Progenitor cell of endocrine pancreas (in vitro differentiated cells): ENCODE measurements around the gene MAGEF1. TPM values are rescaled to one million over a fixed set of nuclear protein-coding genes. Genes with fewer than 3 reads are reported as not detected.

Experiments used
- DNase-seq: peaks from one replicate; pipeline ENCODE4 v3.0.0; 2021; ENCODE audit warnings: low spot score; ENCODE audit not compliant: unreplicated experiment
- H3K27ac Mint-ChIP-seq: 2 replicates; pipeline ENCODE4 v1.8.0; 2021; ENCODE audit warnings: mild to moderate bottlenecking, moderate library complexity, mixed read lengths
- H3K27me3 Mint-ChIP-seq: 2 replicates; pipeline ENCODE4 v1.8.0; 2021; ENCODE audit warnings: mixed read lengths
- H3K36me3 Mint-ChIP-seq: 2 replicates; pipeline ENCODE4 v1.8.0; 2022; ENCODE audit warnings: mixed read lengths; ENCODE audit not compliant: insufficient read depth
- H3K4me1 Mint-ChIP-seq: 2 replicates; pipeline ENCODE4 v1.8.0; 2021; ENCODE audit warnings: low read depth, mixed read lengths
- H3K4me3 Mint-ChIP-seq: 2 replicates; pipeline ENCODE4 v1.8.0; 2021; ENCODE audit warnings: low read depth, mild to moderate bottlenecking, moderate library complexity, mixed read lengths
- H3K9me3 Mint-ChIP-seq: 2 replicates; pipeline ENCODE4 v1.8.0; 2021; ENCODE audit warnings: low read depth, mixed read lengths
- total RNA-seq: library from RNA; stranded (reverse); gene quantifications from 2 replicates; pipeline ENCODE4 v1.2.1, GENCODE V29; 2021
- TF ChIP-seq, protein P1 (sequence below): fragments of 200-600 bp; sonication (generic); IDR thresholded peaks from one replicate; pipeline ENCODE4 v1.5.0; 2021; ENCODE audit warnings: antibody characterized with exemption, mild to moderate bottlenecking; ENCODE audit not compliant: unreplicated experiment

Gene MAGEF1
- total RNA-seq, 1 donor from 2014 or later = 62.7 TPM

DNA sequence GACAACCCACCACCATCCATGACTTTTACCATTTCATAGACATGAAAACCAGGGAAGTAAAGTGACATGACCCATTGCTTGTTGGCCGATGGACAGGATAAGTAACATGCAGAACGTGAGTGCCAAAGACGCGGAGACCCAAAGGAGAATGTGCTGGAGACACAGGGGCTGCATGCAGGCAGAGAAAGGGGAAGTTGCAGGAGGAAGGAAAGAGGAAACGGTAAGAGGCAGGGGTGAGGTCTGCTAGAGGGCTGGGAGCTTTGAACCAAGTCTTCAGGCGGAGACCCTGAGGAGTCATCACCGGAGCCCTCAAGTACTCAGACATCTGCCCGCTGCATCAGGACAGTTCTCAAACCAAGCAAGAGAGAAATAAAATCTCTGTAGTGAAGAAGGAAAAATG is 34.9 kb downstream of the MAGEF1 start:
- H3K4me3 Mint-ChIP-seq = no peak overlapping the region
- peaks cover 16% of the 10 kb centered on the region for H3K4me1 Mint-ChIP-seq
- no peaks in the 10 kb centered on the region for H3K9me3 Mint-ChIP-seq
- TF ChIP-seq, protein P1, sequence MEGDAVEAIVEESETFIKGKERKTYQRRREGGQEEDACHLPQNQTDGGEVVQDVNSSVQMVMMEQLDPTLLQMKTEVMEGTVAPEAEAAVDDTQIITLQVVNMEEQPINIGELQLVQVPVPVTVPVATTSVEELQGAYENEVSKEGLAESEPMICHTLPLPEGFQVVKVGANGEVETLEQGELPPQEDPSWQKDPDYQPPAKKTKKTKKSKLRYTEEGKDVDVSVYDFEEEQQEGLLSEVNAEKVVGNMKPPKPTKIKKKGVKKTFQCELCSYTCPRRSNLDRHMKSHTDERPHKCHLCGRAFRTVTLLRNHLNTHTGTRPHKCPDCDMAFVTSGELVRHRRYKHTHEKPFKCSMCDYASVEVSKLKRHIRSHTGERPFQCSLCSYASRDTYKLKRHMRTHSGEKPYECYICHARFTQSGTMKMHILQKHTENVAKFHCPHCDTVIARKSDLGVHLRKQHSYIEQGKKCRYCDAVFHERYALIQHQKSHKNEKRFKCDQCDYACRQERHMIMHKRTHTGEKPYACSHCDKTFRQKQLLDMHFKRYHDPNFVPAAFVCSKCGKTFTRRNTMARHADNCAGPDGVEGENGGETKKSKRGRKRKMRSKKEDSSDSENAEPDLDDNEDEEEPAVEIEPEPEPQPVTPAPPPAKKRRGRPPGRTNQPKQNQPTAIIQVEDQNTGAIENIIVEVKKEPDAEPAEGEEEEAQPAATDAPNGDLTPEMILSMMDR = no peak
- no peak for DNase-seq
- H3K27me3 Mint-ChIP-seq = peaks cover 30% of the 10 kb centered on the region
- no peaks in the 10 kb centered on the region for H3K36me3 Mint-ChIP-seq
- no peak overlapping the region for H3K27ac Mint-ChIP-seq

DNA sequence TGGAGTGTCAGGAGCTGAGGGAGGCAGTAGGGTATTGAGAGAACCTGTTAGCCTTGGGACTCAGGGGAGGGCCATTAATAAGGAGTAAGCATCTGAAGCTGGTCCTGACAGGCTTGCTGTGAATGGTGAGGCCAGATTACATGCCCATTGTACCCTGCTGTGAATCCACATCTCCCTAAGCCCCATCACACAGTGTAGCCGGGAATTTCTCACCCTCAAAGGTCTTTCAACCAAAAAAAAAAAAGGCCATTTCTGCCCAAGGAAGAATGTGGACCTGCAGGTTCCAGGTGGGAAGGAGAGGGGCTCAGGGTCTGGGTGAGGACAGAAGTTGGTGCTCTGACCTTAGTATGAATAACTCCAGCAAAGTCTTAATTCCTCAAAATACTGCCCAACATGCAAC is 37.2 kb downstream of the MAGEF1 start:
- Mint-ChIP-seq H3K27ac (peak overlapping the region; percentile 29), H3K4me3 (no peak overlapping the region), H3K9me3 (no peaks in the 10 kb centered on the region), H3K36me3 (no peaks in the 10 kb centered on the region), H3K4me1 (peaks cover 16% of the 10 kb centered on the region), H3K27me3 (peaks cover 41% of the 10 kb centered on the region)
- TF ChIP-seq, protein P1 = no peak
- DNase-seq = no peak

DNA sequence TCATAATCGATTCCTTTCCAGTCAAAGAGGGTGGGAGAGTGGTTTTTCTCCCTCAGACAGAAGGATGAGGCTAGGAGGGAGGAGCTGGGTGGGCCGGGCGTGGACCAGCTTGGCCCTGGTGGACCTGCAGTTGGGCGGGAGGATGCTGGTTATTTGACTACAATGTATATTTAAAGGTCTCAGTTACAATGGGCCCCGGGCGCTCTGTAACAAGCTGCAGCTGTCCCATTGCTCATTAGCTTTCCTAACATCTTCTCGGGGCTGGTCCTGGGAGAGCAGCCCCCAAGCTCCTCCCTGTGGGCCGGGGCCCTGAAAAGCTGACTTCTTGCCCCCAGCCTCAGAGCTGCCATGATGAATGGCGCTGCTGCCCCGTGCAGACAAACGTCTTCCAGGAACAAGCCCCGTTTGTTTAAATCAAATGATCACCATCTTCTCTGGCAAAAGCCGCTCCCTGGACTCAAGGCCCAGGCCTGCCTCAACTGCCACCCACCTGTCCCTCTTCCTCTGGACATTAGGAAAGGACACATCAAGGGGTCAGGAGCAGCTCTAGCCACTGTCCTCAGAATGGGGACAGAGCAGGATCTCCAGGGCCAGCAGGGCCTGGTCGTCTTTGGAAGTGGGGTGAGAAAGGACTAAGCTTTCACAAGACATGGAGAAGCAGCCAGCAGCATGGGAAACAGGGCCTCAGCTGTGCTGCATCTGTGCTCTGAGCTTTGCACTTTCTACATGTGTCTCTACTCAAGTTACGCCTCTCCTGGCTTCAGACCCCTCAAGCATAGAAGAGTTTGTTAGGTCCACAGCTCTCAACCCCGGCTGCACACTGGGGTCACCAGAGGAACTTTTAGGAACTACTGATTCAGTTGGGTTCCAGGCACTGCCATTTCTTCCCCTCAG is 38.6 kb downstream of the MAGEF1 start:
- no peaks in the 10 kb centered on the region for H3K36me3 Mint-ChIP-seq
- H3K27ac Mint-ChIP-seq = no peak overlapping the region
- no peak overlapping the region for H3K4me3 Mint-ChIP-seq
- no peaks in the 10 kb centered on the region for H3K9me3 Mint-ChIP-seq
- TF ChIP-seq, protein P1 = no peak
- DNase-seq = no peak
- H3K4me1 Mint-ChIP-seq = peaks cover 9% of the 10 kb centered on the region
- peaks cover 49% of the 10 kb centered on the region for H3K27me3 Mint-ChIP-seq

DNA sequence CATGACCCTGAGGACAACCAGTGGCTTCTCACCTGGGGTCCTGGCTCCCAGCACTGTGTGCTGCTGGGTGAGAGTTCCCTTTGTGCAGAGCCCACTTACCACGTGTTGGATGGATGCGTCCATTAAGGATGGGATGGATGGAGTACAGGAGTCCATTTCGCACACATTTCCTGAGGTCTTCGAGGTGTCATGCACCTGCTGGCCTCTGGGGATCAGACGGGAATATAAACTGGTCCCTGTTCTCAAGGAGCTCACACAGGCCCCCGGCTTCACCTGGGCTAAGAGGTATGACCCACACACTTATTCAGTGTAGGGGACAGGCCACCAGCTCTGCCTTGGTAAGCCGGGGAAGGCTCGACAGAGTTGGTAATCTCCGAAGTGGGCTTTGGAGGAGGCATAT is 39.5 kb downstream of the MAGEF1 start:
- peaks cover 50% of the 10 kb centered on the region for H3K27me3 Mint-ChIP-seq
- no peaks in the 10 kb centered on the region for H3K36me3 Mint-ChIP-seq
- no peaks in the 10 kb centered on the region for H3K9me3 Mint-ChIP-seq
- H3K4me1 Mint-ChIP-seq = peaks cover 4% of the 10 kb centered on the region
- H3K4me3 Mint-ChIP-seq = no peak overlapping the region
- TF ChIP-seq, protein P1 = no peak
- no peak for DNase-seq
- no peak overlapping the region for H3K27ac Mint-ChIP-seq

DNA sequence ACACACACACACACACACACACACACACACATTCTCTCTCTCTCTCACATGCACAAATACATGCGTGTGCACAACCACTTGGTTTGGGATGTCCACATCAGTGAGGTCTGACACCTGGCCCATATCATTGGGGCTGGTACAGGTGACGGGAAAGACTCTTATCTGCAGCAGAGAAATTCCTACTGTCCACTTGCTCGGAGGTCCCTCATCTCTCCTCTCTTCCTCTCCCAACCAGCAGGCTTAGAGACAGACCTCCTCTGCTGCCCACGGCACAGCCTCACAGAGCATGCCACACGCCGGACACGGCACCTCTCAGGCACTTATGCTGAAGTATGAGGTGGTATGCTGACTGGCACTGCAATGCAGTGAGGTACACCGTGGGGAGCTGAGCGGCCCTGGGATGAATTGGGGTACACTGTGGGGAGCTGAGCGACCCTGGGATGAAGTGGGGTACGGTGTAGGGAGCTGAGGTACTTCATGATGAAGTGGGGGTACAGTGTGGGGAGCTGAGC is 41.7 kb downstream of the MAGEF1 start:
- no peaks in the 10 kb centered on the region for H3K36me3 Mint-ChIP-seq
- TF ChIP-seq, protein P1 = no peak
- H3K4me3 Mint-ChIP-seq = no peak overlapping the region
- no peaks in the 10 kb centered on the region for H3K4me1 Mint-ChIP-seq
- peaks cover 47% of the 10 kb centered on the region for H3K27me3 Mint-ChIP-seq
- DNase-seq = no peak
- no peaks in the 10 kb centered on the region for H3K9me3 Mint-ChIP-seq
- H3K27ac Mint-ChIP-seq = no peak overlapping the region
